GM21367 (cell line): ENCODE measurements around the gene SNRPB2.

ENCODE experiments used
- ATAC-seq: cut with Tn5 transposase; IDR thresholded peaks from one replicate; pipeline ENCODE4 v1.9.1; 2021; ENCODE audit not compliant: unreplicated experiment

SNRPB2 gene

DNA sequence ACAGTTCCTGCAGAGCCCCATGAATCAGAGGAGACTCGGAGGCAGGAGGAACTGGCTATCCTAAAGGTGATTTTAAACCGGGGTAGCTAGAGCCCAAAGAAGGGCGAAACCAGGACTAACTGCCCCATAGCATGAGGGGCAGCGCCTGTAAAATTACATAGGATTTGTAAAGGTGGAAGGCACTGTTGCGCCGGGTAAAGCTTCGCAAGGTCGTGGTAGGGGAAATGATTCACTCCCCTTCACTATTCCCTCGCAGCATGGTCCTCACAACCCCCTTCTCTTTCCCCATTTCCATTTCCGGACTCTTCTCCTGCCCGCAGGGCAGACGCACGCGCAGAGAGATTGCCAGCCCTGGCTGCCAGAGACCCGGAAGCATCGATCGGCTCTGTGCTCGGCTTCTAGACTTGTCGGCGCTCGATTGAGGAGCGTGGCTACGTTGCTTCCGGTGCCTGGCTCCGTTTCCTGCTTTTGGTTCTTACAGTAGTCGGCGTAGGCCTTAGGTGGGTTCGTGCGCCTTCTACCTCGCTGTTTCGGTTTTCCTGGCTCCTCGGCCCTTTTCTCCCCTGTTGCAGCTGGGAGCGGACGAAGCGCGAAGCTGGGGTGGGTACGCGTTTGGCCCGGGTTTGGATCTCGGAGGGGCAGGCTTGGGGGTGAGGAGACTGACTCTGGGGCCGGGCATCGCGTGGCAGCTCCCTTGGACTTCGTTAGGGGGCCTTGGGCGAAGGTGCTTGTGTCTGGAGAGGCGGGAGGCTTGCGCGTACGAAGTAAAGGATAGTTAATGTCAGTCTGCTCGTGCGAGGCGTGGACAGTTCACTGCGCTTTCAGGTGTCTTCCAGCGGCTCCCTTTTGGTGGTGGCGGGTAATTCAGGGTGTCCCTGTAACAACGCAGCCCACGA lies at the start of gene SNRPB2:
Gene SNRPB2 (plus strand): TSS at position 462 of the 896 bp plus-strand sequence. CDS start 1,677 bp downstream, outside the sequence.
- peak; percentile 97 for ATAC-seq

- ATAC-seq = no peak
Measured at GRCh38 chr20:16684416-16684815, 45.4 kb upstream of the SNRPB2 start.

DNA sequence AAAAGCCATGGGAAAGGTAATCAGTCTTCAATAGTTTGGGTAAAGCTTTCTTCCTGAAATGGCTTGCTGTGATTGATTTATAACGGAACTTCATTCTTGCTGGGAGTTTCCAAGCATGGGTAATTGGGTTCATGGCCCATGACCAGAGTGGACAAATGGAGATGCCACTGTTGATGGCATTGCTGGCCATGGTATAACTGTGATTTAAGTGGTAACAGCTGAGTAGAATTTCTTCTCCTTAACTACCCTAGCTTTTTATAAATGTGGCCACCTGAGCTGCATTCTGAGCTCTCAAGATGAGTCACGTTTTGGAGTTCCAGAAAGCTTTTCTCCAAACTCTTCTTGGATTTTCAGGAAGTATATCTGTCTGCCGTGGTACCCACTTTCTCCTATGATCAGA lies 39.9 kb upstream of the SNRPB2 start:
- no peak for ATAC-seq

- no peak for ATAC-seq
Measured at GRCh38 chr20:16691381-16691780, 38.4 kb upstream of the SNRPB2 start.

DNA sequence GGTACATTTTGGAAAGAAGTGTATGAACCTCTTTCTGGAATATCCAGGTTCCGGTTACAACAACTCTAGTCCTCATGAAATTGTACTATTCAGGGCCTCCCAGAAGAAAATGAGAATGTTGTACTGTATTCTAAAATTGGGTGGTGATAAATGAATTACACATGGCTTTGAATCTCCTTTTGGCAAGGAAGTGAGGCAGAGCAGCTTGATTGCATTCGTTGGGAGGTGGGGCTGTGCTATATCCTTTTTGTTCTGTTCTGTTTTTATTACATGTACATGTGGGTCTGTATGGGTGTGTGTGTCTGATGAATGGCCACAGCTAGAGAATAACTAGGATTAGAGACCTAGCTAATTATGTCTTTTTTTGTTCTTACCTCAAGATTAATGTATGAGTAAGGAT lies 37.8 kb upstream of the SNRPB2 start:
- no peak for ATAC-seq

- no peak for ATAC-seq
Measured at GRCh38 chr20:16692442-16692841, 37.4 kb upstream of the SNRPB2 start.

DNA sequence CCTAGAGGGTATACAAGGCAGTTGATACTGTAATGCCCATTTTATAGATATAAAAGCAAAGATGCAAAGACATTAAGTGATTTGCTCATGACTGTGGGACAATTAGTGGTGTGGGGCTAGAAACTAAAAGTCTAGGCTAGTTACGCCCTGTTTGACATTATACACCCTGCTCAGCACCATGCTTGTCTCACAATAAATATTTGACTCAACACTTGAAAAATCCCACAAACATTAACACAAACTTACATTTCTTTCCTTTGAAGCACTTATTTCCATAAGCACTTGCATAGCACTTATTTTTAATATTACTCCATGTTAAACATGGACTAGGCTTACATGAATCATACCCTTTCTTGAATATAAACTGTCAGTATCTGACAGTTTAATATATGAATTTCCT lies 36.5 kb upstream of the SNRPB2 start:
- no peak for ATAC-seq

GRCh38 chr20:16694161-16694560 lies 35.7 kb upstream of the SNRPB2 start:
- ATAC-seq = no peak

- ATAC-seq = no peak
Measured at GRCh38 chr20:16695628-16696027, 34.2 kb upstream of the SNRPB2 start.

DNA sequence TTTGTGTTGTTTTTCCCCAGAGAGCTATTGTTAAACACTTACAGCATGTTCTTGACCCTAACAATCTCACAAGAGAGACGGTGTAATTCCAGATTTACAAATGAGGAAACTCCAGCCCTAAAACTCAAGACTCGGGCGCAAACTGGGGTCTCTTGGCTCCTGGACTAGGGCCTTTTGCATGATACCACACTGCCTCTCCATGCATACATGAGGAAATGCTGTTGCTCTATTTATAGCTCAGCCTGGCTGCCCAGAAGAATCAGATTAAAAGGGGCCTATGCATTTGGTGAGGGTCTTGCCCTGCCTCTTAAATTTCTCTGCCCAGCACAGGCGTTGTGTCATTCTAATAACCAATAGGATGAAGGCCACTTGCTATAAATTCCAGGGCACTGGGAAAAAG lies 30.5 kb upstream of the SNRPB2 start:
- no peak for ATAC-seq

- ATAC-seq = peak; percentile 82
Measured at GRCh38 chr20:16701296-16701695, 28.5 kb upstream of the SNRPB2 start.

- ATAC-seq = no peak
Measured at GRCh38 chr20:16703570-16703969, 26.3 kb upstream of the SNRPB2 start.

- ATAC-seq = peak; percentile 64
Measured at GRCh38 chr20:16707674-16708073, 22.2 kb upstream of the SNRPB2 start.

DNA sequence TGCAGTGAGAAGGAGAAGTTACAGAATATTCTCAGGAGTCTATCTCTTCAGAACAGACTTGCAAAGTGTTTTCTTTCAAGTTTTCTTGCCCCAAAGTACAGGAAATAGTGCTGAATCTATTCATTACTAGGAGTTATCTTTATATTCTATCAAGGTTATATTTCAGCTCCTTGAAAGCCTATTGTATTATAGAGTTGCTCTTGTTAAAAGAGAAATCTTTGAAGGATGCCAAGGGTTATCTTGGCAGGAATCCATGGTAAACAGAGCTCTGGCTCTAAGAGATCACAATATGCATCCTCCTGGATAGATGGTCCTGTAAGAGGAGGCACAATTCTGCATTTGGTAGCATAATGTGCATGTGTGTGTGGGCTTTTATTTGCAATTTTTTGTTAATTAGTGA lies 21.2 kb upstream of the SNRPB2 start:
- no peak for ATAC-seq

DNA sequence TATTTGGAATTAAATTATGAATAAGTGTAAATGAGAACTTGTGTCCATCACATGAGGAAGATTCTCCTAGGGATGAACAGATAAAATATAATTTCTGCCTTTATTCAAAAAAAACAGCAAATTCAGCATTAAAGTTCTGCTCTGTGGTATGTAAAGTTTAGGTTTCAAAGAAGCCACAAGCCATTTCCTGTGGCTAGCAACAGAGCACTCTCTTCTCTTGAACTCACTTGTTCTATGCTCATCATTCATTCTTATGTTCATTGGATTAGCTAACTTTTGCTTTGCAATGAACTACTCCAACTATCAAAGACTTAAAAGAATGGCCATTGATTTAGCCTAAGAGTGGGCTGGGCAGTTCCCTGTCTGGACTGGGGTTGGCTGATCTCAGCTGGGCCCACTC lies 20.8 kb upstream of the SNRPB2 start:
- peak; percentile 87 for ATAC-seq

DNA sequence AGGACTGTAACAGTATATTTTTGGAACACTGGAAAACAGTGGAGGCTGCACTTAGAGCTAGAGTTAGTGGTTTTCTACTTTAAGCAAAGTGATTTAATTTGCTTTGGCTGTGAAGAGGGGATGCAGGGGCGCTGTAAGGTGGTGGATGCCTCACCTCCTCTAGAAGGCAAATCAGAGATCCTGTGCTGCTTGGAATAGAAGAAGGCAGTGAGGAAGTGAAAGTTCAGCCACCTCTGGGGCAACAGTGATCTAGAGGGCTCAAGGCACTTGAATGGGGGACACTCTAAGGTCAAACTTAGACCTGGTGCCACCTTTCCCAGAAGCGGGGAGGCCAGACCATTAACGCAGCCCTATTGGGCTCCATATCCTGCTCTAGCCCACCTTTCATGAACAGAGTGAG lies 19.0 kb upstream of the SNRPB2 start:
- ATAC-seq = peak; percentile 44

GRCh38 chr20:16711661-16712258 lies 18.1 kb upstream of the SNRPB2 start:
- no peak for ATAC-seq

GRCh38 chr20:16712511-16712947 lies 17.3 kb upstream of the SNRPB2 start:
- no peak for ATAC-seq

GRCh38 chr20:16713066-16713465 lies 16.8 kb upstream of the SNRPB2 start:
- no peak for ATAC-seq

DNA sequence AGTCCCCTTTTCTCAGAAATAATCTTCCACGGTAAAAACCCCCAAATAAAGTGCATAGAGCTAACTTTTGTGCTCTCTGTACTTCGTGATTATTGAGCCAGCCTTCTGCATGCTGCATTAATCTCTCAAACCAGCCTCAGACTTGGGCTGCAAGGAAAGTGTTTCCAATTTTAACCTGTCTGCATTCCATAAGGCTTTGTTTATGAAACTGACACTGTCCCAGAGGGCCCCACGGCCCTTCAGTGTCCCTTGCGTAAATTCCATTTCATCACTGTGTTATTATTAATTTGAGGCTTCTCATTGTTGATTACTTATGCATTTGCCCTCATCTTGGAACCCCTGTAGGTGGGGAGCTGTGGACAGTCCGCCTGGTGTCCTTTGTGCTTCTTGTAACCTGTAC lies 15.6 kb upstream of the SNRPB2 start:
- ATAC-seq = no peak

DNA sequence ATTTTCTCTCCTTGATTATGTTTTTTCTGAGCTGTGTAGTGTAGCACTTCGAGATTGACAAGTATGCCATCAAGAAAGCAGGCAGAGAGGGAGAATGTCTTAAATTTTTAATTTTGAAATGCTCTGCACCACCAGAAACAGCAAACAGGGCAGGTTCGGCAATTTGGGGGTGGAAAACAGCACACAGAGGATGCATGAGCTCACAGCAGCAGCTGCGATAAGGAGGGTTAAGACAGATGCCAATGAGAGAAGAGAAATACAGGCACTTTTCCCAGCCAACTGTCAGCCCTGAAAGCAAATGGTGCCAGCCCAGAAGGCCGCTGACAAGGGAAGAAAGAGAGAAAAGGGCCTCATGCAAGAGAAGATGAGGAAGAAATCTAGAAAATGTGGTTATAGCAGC lies 15.1 kb upstream of the SNRPB2 start:
- ATAC-seq = no peak

- no peak for ATAC-seq
Measured at GRCh38 chr20:16719421-16719820, 10.4 kb upstream of the SNRPB2 start.
